ENCODE results near the gene MTOR.

GRCh38 chr1:11169202-11169601 lies 93.1 kb downstream of the MTOR start:
- TF ChIP-seq POLR2AphosphoS5 (IDR thresholded peaks at IDR 0.05; ENCODE audit: borderline replicate concordance, low read depth, low read length) (no peak), FOXP2 (optimal IDR thresholded peaks at IDR 0.05; ENCODE audit: control extremely low read depth, extremely low read length, insufficient read depth) (no peak)
